ENCODE results near the gene C2CD2.
"Not testable (repeated sequence)": the region's sequence is repeated elsewhere in the genome, so short reads cannot be mapped to it uniquely, and the experiment has no call there.

The C2CD2 gene

GRCh38 chr21:41956926-41957729, 3.3 kb upstream of the C2CD2 start:
- no peak for DNase-seq

GRCh38 chr21:41955516-41955915, 1.7 kb upstream of the C2CD2 start:
- no peak for DNase-seq

- DNase-seq: no peak
These were observed 1.1 kb upstream of the C2CD2 start for GRCh38 chr21:41954654-41955499.

GRCh38 chr21:41953249-41953830, 478 bp downstream of the C2CD2 start:
- DNase-seq: peak; percentile 39

- peak; percentile 24 for DNase-seq
These were observed 1.1 kb downstream of the C2CD2 start for GRCh38 chr21:41952568-41953248.

GRCh38 chr21:41951876-41952567, 1.8 kb downstream of the C2CD2 start:
- no peak for DNase-seq

GRCh38 chr21:41950941-41951351, 2.9 kb downstream of the C2CD2 start:
- DNase-seq: no peak

- DNase-seq: not testable (repeated sequence)
These were observed 4.2 kb downstream of the C2CD2 start for GRCh38 chr21:41949631-41950030.

GRCh38 chr21:41948901-41949300, 4.9 kb downstream of the C2CD2 start:
- no peak for DNase-seq

GRCh38 chr21:41948078-41948895, 5.5 kb downstream of the C2CD2 start:
- DNase-seq: no peak

- DNase-seq: no peak
These were observed 7.8 kb downstream of the C2CD2 start for GRCh38 chr21:41945982-41946381.

GRCh38 chr21:41943851-41944250, 10.0 kb downstream of the C2CD2 start:
- DNase-seq: no peak

GRCh38 chr21:41942457-41942856, 11.4 kb downstream of the C2CD2 start:
- DNase-seq: no peak

GRCh38 chr21:41941941-41942340, 11.9 kb downstream of the C2CD2 start:
- no peak for DNase-seq

GRCh38 chr21:41940431-41940830, 13.4 kb downstream of the C2CD2 start:
- no peak for DNase-seq

GRCh38 chr21:41939391-41939790, 14.4 kb downstream of the C2CD2 start:
- no peak for DNase-seq

GRCh38 chr21:41933313-41934079, 20.3 kb downstream of the C2CD2 start:
- DNase-seq: no peak

- no peak for DNase-seq
These were observed 21.1 kb downstream of the C2CD2 start for GRCh38 chr21:41932576-41933312.

GRCh38 chr21:41932191-41932575, 21.6 kb downstream of the C2CD2 start:
- no peak for DNase-seq

GRCh38 chr21:41931041-41931451, 22.8 kb downstream of the C2CD2 start:
- no peak for DNase-seq

Measured in NCI-H146 (cell line).